Measurements from ENCODE around the gene PTPN4. TPM values are rescaled to one million over a fixed set of nuclear protein-coding genes. Genes with fewer than 3 reads are reported as not detected.

PTPN4 gene
- total and polyA plus RNA-seq, 9 of the 15 experiments (the other 6 are each of a cell fraction or from before 2014, with no cell fraction given) = 5.0 to 32.8 (median 27.3) TPM

- TF ChIP-seq ETV6 (IDR thresholded peaks at IDR 0.05; ENCODE audit: borderline replicate concordance in 1 of 2, low read depth in 2 of 2, low read length in 1 of 2) (no peak), ETV6 (CRISPR knock-in tag; IDR thresholded peaks at IDR 0.05; ENCODE audit: borderline replicate concordance) (no peak), RNF2 (IDR thresholded peaks at IDR 0.05) (no peak), THRB (CRISPR knock-in tag; conservative IDR thresholded peaks at IDR 0.05) (no peak)
Measured at GRCh38 chr2:119711352-119711751, 48.4 kb upstream of the PTPN4 start (continued).

- Histone ChIP-seq H3K27ac (ENCODE audit: extremely low read depth, low read depth, low read length) (no peak overlapping the region), H3K9me3 (replicated peaks; ENCODE audit: control insufficient read depth, insufficient read depth, low read depth, low read length) (no peaks in the 10 kb centered on the region), H3K9ac (ENCODE audit: insufficient read depth in 1 of 2, low read depth in 2 of 2, low read length in 2 of 2) (no peak overlapping the region), H3K4me2 (ENCODE audit: insufficient read depth, low read length) (no peak overlapping the region), H3K79me2 (ENCODE audit: control insufficient read depth, insufficient read depth, low read length) (no peaks in the 10 kb centered on the region), H3K4me1 (replicated peaks in 1 of 2; ENCODE audit: control insufficient read depth in 2 of 2, insufficient read depth in 2 of 2, low read length in 2 of 2) (no peaks in the 10 kb centered on the region; a peak in 1 of 5 replicates), H3K36me3 (ENCODE audit: control insufficient read depth, insufficient read depth, low read length) (no peaks in the 10 kb centered on the region), H4K20me1 (replicated peaks; ENCODE audit: control insufficient read depth, insufficient read depth, low read length) (no peaks in the 10 kb centered on the region), H3K9me1 (ENCODE audit: control insufficient read depth, insufficient read depth, low read length) (no peaks in the 10 kb centered on the region), H2AFZ (ENCODE audit: low read depth, low read length) (no peak overlapping the region), H3K4me3 (no peak overlapping the region), H3K27me3 (ENCODE audit: control insufficient read depth in 2 of 2, insufficient read depth in 2 of 2, low read length in 2 of 2) (peaks cover 49 to 61% of the 10 kb centered on the region in 2 experiments)
- ChIA-PET CTCF (ENCODE audit: low intra/inter-chr PET ratio) (no interaction called here), POLR2A (interaction anchor here (0.6 kb wide), 1 partner anchor 12 kb away, joined by 3 read pairs; no protein-coding TSS in a partner anchor)
- DNase-seq (ENCODE audit: extremely low read depth in 1 of 4, low spot score in 3 of 4) (no peak), ATAC-seq (no peak), FAIRE-seq (no peak)
- WGBS (ENCODE audit: insufficient coverage, low coverage, missing lambda C conversion rate) = 0% methylated on average over 3 of the region's 3 CpGs
- BruUV-seq (replicated peaks) = no TSS peak
- no peak for TF ChIP-seq ZSCAN29 (IDR thresholded peaks at IDR 0.05)
- TF ChIP-seq MYNN (IDR thresholded peaks at IDR 0.05) = no peak
- no peak for TF ChIP-seq MYNN (CRISPR knock-in tag; IDR thresholded peaks at IDR 0.05)
- no peak for TF ChIP-seq HMBOX1 (IDR thresholded peaks at IDR 0.05)
- no peak for TF ChIP-seq MCM2 (IDR thresholded peaks at IDR 0.05; ENCODE audit: low read depth)
- intact Hi-C loops (cut with micrococcal nuclease) (no loop called here), in situ Hi-C loops (cut with MboI) (no loop called here)
Measured at GRCh38 chr2:119712571-119712970, 47.2 kb upstream of the PTPN4 start.

Measured in K562 (cell line).